ENCODE data around the gene UCK1.
A peak's percentile ranks its signal among the peaks of the same experiment; 100 is the strongest.
"Not testable (repeated sequence)": the region's sequence is repeated elsewhere in the genome, so short reads cannot be mapped to it uniquely, and the experiment has no call there.

UCK1 gene

GRCh38 chr9:131523451-131524435, 7.3 kb downstream of the UCK1 start:
- DNase-seq (ENCODE audit: low spot score) = no peak

GRCh38 chr9:131523086-131523388, 8.0 kb downstream of the UCK1 start:
- no peak for DNase-seq (ENCODE audit: low spot score)

GRCh38 chr9:131522257-131523085, 8.6 kb downstream of the UCK1 start:
- DNase-seq (ENCODE audit: low spot score) = no peak

GRCh38 chr9:131521822-131522221, 9.2 kb downstream of the UCK1 start:
- no peak for DNase-seq (ENCODE audit: low spot score)

- no peak for DNase-seq (ENCODE audit: low spot score)
Measured at GRCh38 chr9:131521203-131521602, 9.9 kb downstream of the UCK1 start.

GRCh38 chr9:131520503-131520902, 10.6 kb downstream of the UCK1 start:
- no peak for DNase-seq (ENCODE audit: low spot score)

- no peak for DNase-seq (ENCODE audit: low spot score)
Measured at GRCh38 chr9:131518553-131518952, 12.5 kb downstream of the UCK1 start.

GRCh38 chr9:131517761-131518190, 13.3 kb downstream of the UCK1 start:
- no peak for DNase-seq (ENCODE audit: low spot score)

GRCh38 chr9:131516930-131517329, 14.1 kb downstream of the UCK1 start:
- DNase-seq (ENCODE audit: low spot score) = no peak

GRCh38 chr9:131516100-131516499, 15.0 kb downstream of the UCK1 start:
- DNase-seq (ENCODE audit: low spot score) = no peak

GRCh38 chr9:131515559-131516031, 15.5 kb downstream of the UCK1 start:
- not testable (repeated sequence) for DNase-seq (ENCODE audit: low spot score)

GRCh38 chr9:131513177-131513576, 17.9 kb downstream of the UCK1 start:
- no peak for DNase-seq (ENCODE audit: low spot score)

GRCh38 chr9:131511880-131512279, 19.2 kb downstream of the UCK1 start:
- no peak for DNase-seq (ENCODE audit: low spot score)

- DNase-seq (ENCODE audit: low spot score) = no peak
Measured at GRCh38 chr9:131511416-131511815, 19.6 kb downstream of the UCK1 start.

GRCh38 chr9:131505012-131505411, 26.1 kb downstream of the UCK1 start:
- DNase-seq (ENCODE audit: low spot score) = no peak

GRCh38 chr9:131503626-131504465, 27.2 kb downstream of the UCK1 start:
- DNase-seq (ENCODE audit: low spot score) = no peak

- peak; percentile 92 for DNase-seq (ENCODE audit: low spot score)
Measured at GRCh38 chr9:131502781-131503625, 28.1 kb downstream of the UCK1 start, which contains the start of gene POMT1. TSS of gene POMT1 (plus strand) at chr9:131502918. CDS start at chr9:131504219, 1,301 bp downstream.

- DNase-seq (ENCODE audit: low spot score) = no peak
Measured at GRCh38 chr9:131500939-131501541, 30.0 kb downstream of the UCK1 start.

- DNase-seq (ENCODE audit: low spot score) = no peak
Measured at GRCh38 chr9:131500377-131500776, 30.7 kb downstream of the UCK1 start.

- DNase-seq (ENCODE audit: low spot score) = no peak
Measured at GRCh38 chr9:131499254-131499767, 31.8 kb downstream of the UCK1 start.
